Brain microvascular endothelial cell (primary cell): ENCODE results near the gene ZNF646.

Source experiments
- DNase-seq: peaks from one replicate; pipeline ENCODE4 v3.0.0-alpha.2; 2020
- H3K27ac ChIP-seq: fragments of 250-450 bp; sonication (Bioruptor Pico); 2 replicates; pipeline ENCODE4 v1.5.1; 2020; ENCODE audit warnings: mild to moderate bottlenecking, moderate library complexity
- H3K27me3 ChIP-seq: fragments of 250-450 bp; sonication (Bioruptor Pico); replicated peaks from 2 replicates; pipeline ENCODE4 v1.5.1; 2020; ENCODE audit warnings: mild to moderate bottlenecking
- H3K36me3 ChIP-seq: fragments of 250-450 bp; sonication (Bioruptor Pico); replicated peaks from 2 replicates; pipeline ENCODE4 v1.5.1; 2020; ENCODE audit warnings: mild to moderate bottlenecking
- H3K4me3 ChIP-seq: 2 replicates; pipeline ENCODE4 v1.5.1; 2011; ENCODE audit warnings: low read depth, mild to moderate bottlenecking, control low read depth, low read length, moderate library complexity
- in situ Hi-C: cut with HindIII; loops from 2 replicates; pipeline ENCODE4 v1.10.0; 2017; ENCODE audit warnings: low sequenced_read_pairs, low pct_ligation_motif_present
- TF ChIP-seq, protein P1 (sequence below): IDR thresholded peaks from 2 replicates; pipeline ENCODE4 v1.5.1; 2011; ENCODE audit warnings: low read depth, mild to moderate bottlenecking, moderate library complexity, low read length, control low read depth, inconsistent platforms; ENCODE audit errors: missing control alignments

ZNF646 gene

DNA sequence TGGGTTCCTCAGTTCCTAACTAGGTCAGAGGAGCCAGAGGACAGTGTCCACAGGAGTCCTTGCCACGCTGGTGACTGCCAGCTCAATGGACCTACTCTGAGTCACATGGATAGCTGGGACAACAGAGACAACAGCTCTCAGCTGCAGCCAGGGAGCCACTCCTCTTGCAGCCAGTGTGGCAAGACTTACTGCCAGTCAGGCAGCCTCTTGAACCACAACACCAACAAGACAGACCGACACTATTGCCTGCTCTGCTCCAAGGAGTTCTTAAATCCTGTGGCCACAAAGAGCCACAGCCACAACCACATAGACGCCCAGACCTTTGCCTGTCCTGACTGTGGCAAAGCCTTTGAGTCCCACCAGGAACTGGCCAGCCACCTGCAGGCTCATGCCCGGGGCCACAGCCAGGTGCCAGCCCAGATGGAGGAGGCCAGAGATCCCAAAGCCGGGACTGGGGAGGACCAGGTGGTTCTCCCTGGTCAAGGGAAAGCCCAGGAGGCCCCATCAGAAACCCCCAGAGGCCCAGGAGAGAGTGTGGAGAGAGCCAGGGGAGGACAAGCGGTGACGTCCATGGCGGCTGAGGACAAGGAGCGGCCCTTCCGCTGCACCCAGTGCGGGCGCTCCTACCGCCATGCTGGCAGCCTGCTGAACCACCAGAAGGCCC, 6.7 kb downstream of the ZNF646 start:
- Histone ChIP-seq H3K4me3 (no peak overlapping the region), H3K27me3 (no peaks in the 10 kb centered on the region), H3K27ac (no peak overlapping the region), H3K36me3 (peaks cover 28% of the 10 kb centered on the region)
- DNase-seq: no peak
- in situ Hi-C loops: no loop called here
- TF ChIP-seq, protein P1, sequence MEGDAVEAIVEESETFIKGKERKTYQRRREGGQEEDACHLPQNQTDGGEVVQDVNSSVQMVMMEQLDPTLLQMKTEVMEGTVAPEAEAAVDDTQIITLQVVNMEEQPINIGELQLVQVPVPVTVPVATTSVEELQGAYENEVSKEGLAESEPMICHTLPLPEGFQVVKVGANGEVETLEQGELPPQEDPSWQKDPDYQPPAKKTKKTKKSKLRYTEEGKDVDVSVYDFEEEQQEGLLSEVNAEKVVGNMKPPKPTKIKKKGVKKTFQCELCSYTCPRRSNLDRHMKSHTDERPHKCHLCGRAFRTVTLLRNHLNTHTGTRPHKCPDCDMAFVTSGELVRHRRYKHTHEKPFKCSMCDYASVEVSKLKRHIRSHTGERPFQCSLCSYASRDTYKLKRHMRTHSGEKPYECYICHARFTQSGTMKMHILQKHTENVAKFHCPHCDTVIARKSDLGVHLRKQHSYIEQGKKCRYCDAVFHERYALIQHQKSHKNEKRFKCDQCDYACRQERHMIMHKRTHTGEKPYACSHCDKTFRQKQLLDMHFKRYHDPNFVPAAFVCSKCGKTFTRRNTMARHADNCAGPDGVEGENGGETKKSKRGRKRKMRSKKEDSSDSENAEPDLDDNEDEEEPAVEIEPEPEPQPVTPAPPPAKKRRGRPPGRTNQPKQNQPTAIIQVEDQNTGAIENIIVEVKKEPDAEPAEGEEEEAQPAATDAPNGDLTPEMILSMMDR: no peak

DNA sequence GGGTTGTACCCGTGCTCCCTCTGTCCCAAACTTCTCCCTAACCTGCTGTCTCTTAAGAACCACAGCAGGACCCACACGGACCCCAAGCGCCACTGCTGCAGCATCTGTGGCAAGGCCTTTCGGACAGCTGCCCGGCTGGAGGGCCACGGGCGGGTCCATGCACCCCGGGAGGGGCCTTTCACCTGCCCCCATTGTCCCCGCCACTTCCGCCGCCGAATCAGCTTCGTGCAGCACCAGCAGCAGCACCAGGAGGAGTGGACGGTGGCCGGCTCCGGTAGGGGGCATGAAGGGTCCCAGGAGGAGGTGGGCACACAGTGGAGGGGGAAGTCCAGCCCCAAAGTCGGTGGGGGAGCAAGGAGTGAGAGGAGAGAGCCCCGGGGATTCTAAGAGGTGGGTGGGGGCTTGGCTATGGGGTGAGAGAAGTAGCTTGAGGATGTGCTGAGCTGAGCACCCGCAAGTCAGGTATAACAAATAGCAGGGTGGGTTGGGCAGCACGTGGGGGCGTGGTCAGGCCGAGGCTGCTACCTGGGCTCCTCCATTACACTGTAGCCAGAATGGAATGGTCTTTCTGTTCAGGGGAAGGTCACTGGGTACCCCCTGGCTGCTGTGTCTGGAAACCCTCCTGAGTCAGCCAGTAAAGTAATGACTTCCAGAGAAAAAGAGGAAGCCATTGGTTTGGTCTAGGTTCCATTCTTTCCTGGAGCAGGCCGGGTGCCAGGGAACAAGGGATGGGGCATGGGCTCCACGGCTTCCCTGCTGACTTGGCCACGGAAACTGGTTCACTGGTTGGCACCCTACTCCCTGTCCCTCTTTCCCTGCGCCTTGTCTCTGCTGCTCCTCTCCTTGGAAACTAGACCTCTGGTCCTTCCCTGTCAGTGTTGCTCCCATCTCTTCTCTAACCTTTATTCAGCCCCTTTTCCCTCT, 7.5 kb downstream of the ZNF646 start:
- H3K27ac ChIP-seq: no peak overlapping the region
- H3K36me3 ChIP-seq: peaks cover 28% of the 10 kb centered on the region
- H3K4me3 ChIP-seq: no peak overlapping the region
- no peaks in the 10 kb centered on the region for H3K27me3 ChIP-seq
- DNase-seq: no peak
- TF ChIP-seq, protein P1: no peak
- in situ Hi-C loops: no loop called here

DNA sequence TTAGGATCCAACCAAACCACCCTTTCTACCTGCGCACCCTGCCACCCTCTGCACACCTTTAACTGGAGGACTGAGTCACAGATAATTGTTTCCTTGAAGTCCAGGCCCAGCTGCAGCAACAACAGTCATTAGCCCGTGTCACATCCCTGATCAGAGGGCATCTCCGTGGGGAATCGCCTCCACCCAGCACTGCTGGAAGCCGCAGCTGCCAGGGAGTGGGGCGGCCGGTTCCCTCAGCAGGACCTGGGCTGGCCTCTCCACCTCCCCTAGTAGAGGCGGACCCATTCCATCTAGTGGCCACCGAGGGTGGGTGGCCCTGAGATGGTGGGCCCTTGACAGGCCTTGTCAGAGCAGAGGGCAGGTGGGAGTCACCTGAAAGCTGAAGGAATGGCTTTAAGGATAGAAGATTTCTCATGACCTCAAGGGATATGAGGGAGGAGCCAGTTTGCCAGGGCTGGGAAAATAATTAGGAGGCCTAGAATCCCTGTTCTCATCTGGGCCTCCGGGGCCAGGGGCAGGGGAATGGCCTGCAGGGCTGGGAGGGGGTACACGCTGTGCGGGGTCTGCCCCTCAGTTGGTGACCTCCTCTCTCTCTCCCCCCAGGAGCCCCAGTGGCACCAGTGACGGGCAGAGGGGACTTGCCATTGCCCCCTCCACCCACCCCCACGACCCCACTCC, 8.3 kb downstream of the ZNF646 start:
- Histone ChIP-seq H3K4me3 (no peak overlapping the region), H3K36me3 (peaks cover 26% of the 10 kb centered on the region), H3K27ac (no peak overlapping the region), H3K27me3 (no peaks in the 10 kb centered on the region)
- DNase-seq: no peak
- in situ Hi-C loops: no loop called here
- TF ChIP-seq, protein P1: no peak

DNA sequence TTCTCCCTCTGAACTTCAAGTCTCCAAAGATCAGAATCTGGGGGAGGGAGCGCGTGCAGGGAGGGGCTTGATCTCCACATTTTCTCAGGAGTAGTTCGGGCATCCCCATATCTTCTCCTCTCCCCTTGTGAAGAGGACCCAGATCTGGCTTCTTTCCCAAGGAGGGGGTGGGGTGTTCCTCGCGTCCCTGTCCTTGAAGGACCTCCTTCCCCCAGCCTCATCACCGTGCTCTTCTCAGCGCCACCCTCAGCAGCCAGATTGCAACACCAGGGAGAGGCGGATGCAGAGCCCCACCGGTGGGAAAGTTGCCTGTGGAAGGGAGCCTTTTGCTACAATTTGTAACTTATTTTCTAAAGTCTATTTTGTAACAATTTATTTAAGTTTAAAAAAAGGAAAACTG, 8.9 kb downstream of the ZNF646 start:
- no peak for DNase-seq
- in situ Hi-C loops: no loop called here
- H3K36me3 ChIP-seq: peaks cover 21% of the 10 kb centered on the region
- no peak overlapping the region for H3K4me3 ChIP-seq
- H3K27me3 ChIP-seq: no peaks in the 10 kb centered on the region
- H3K27ac ChIP-seq: no peak overlapping the region
- TF ChIP-seq, protein P1: no peak

DNA sequence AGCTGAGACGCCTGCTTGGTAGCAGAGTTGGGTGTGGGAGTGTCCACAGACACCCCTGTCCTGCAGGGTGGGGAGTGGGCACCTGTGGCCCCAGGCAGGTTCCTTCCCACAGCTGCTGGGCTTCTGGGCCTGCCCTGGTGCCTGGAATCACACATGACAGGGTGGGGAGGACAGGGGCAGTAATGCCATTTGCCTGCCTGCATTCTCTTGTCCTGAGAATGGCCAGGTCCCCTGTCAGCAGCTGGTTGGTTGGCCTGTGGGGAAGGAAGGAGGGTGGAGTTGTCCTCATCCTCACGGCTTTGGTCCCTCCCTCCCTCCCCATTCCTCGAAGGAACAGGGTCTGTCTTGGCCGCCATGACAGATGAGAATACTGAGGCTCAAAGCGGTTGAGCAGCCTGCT, 9.3 kb downstream of the ZNF646 start:
- Histone ChIP-seq H3K27me3 (no peaks in the 10 kb centered on the region), H3K36me3 (peaks cover 19% of the 10 kb centered on the region), H3K27ac (no peak overlapping the region), H3K4me3 (no peak overlapping the region)
- in situ Hi-C loops: no loop called here
- no peak for DNase-seq
- TF ChIP-seq, protein P1: no peak
